ENCODE results near the gene CMIP.
"Not testable (repeated sequence)": the region's sequence is repeated elsewhere in the genome, so short reads cannot be mapped to it uniquely, and the experiment has no call there.

Gene CMIP

DNA sequence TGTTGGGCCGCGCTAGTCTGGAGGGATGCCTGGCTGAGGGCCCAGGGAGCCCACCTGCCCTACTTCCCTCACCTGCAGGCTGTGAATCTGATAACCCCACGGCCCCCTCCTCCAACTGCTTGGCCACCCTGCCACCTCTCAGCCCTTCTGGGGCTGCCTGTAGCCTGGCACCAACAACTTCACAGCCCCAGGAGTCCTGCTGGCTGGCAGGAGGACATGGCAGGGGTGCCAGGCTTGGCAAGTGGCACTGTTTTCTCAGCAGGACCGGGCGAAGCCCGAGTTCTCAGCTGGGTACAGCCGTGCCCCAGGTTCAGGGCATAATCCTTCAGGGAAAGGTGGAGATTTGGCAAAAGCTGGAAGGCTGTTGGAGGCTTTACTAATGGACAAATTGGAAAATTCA, 129.6 kb downstream of the CMIP start:
- H3K4me1 ChIP-seq (ENCODE audit: control insufficient read depth in 1 of 2, insufficient read depth in 2 of 2, low read length in 2 of 2), result peaks cover 0 to 2% of the 10 kb centered on the region in 2 donors
- no peaks in the 10 kb centered on the region for H3K27me3 ChIP-seq (ENCODE audit: low read depth, low read length)
- no peak overlapping the region for H3K27ac ChIP-seq (ENCODE audit: low read length)
- no peaks in the 10 kb centered on the region for H3K36me3 ChIP-seq (ENCODE audit: control insufficient read depth in 1 of 2, insufficient read depth in 2 of 2, low read length in 2 of 2)
- H3K9me3 ChIP-seq (ENCODE audit: control insufficient read depth in 1 of 2, low read length in 2 of 2), result no peaks in the 10 kb centered on the region
- H3K4me3 ChIP-seq (ENCODE audit: low read depth in 1 of 2, low read length in 2 of 2), result no peak overlapping the region

DNA sequence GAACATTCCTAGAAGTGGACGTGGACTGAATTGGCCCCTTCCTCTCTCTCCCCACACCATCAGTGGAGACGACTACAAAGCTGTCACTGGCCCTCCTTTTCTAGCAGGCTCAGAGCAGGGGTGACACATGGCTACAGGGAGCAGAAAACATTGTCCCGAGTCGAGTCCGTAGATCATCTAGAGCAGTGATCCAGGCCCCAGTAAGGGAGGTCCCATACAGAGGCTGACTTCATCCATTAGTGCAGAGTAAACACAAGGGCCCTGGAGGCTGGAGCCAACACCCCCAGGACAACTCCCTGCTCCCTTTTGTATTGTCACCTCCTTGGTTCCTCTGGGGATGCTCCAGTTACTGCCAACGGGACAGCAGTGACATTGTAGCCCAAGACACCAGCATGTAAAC, 130.7 kb downstream of the CMIP start:
- Histone ChIP-seq H3K27me3 (ENCODE audit: low read depth, low read length) (no peaks in the 10 kb centered on the region), H3K36me3 (ENCODE audit: control insufficient read depth in 1 of 2, insufficient read depth in 2 of 2, low read length in 2 of 2) (no peaks in the 10 kb centered on the region), H3K4me3 (ENCODE audit: low read depth in 1 of 2, low read length in 2 of 2) (no peak overlapping the region), H3K9me3 (ENCODE audit: control insufficient read depth in 1 of 2, low read length in 2 of 2) (no peaks in the 10 kb centered on the region), H3K27ac (ENCODE audit: low read length) (no peak overlapping the region), H3K4me1 (ENCODE audit: control insufficient read depth in 1 of 2, insufficient read depth in 2 of 2, low read length in 2 of 2) (no peaks in the 10 kb centered on the region)

DNA sequence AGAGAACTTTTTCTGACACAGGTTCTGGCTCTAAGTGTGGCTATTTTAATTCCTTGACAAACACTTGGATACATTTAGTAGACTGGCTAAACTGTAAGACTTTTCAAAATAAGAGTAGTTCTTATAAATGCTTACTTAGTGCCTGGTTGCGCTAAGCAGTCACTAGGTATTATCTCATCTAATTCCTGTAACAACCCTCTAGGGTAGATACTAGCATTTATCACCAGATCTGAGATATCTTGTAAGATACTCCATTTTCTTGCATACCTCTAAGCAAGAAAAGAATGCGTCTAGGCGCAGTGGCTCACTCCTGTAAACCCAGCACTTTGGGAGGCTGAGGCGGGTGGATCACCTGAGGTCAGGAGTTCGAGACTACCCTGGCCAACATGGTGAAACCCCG, 131.2 kb downstream of the CMIP start:
- Histone ChIP-seq H3K4me1 (ENCODE audit: control insufficient read depth in 1 of 2, insufficient read depth in 2 of 2, low read length in 2 of 2) (no peaks in the 10 kb centered on the region), H3K9me3 (ENCODE audit: control insufficient read depth in 1 of 2, low read length in 2 of 2) (no peaks in the 10 kb centered on the region), H3K36me3 (ENCODE audit: control insufficient read depth in 1 of 2, insufficient read depth in 2 of 2, low read length in 2 of 2) (no peaks in the 10 kb centered on the region), H3K27ac (ENCODE audit: low read length) (no peak overlapping the region), H3K4me3 (ENCODE audit: low read depth in 1 of 2, low read length in 2 of 2) (no peak overlapping the region), H3K27me3 (ENCODE audit: low read depth, low read length) (no peaks in the 10 kb centered on the region)

DNA sequence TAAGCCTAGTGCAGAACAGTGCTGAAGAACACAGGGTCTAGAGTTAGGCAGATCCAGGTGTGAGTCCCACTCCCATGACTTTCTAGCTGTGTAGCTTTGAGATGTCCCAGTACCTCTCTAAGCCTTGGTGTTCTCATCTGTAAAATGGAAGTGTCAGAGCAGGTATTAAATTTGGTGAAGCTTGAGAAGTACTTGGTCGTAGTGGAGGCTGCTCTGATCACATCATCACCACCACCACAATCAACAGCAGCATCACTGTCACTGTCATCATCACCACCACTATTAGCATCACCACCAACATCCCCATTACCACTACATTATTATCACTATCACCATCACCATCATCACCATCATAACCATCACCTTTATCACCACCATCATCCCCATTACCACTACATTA, 132.1 kb downstream of the CMIP start:
- Histone ChIP-seq H3K27ac (ENCODE audit: low read length) (no peak overlapping the region), H3K4me1 (ENCODE audit: control insufficient read depth in 1 of 2, insufficient read depth in 2 of 2, low read length in 2 of 2) (no peaks in the 10 kb centered on the region), H3K27me3 (ENCODE audit: low read depth, low read length) (no peaks in the 10 kb centered on the region), H3K9me3 (ENCODE audit: control insufficient read depth in 1 of 2, low read length in 2 of 2) (no peaks in the 10 kb centered on the region), H3K36me3 (ENCODE audit: control insufficient read depth in 1 of 2, insufficient read depth in 2 of 2, low read length in 2 of 2) (no peaks in the 10 kb centered on the region), H3K4me3 (ENCODE audit: low read depth in 1 of 2, low read length in 2 of 2) (no peak overlapping the region)

DNA sequence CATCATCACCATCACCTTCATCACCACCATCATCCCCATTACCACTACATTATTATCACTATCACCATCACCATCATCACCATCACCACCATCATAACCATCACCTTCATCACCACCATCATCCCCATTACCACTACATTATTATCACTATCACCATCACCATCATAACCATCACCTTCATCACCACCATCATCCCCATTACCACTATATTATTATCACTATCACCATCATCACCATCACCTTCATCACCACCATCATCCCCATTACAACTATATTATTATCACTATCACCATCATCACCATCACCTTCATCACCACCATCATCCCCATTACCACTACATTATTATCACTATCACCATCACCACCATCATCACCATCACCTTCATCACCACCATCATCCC, 132.7 kb downstream of the CMIP start:
- H3K4me3 ChIP-seq (ENCODE audit: low read depth in 1 of 2, low read length in 2 of 2); H3K9me3 ChIP-seq (ENCODE audit: control insufficient read depth in 1 of 2, low read length in 2 of 2); H3K4me1 ChIP-seq (ENCODE audit: control insufficient read depth in 1 of 2, insufficient read depth in 2 of 2, low read length in 2 of 2); H3K27ac ChIP-seq (ENCODE audit: low read length); H3K27me3 ChIP-seq (ENCODE audit: low read depth, low read length); H3K36me3 ChIP-seq (ENCODE audit: control insufficient read depth in 1 of 2, insufficient read depth in 2 of 2, low read length in 2 of 2): not testable (repeated sequence)

DNA sequence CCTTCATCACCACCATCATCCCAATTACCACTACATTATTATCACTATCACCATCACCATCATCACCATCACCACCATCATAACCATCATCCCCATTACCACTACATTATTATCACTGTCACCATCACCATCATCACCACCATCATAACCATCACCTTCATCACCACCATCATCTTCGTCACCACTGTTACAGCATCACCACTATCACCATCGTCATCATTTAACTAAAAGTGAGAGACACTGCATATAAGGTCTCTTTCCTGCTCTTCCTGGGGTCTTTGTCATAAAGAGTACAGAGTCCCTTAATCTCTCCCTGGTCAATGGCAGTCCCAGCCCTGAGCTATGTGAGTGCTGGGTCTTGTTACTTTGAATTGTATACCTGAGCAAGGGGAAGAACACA, 133.5 kb downstream of the CMIP start:
- Histone ChIP-seq H3K27me3 (ENCODE audit: low read depth, low read length) (no peaks in the 10 kb centered on the region), H3K36me3 (ENCODE audit: control insufficient read depth in 1 of 2, insufficient read depth in 2 of 2, low read length in 2 of 2) (no peaks in the 10 kb centered on the region), H3K27ac (ENCODE audit: low read length) (no peak overlapping the region), H3K4me3 (ENCODE audit: low read depth in 1 of 2, low read length in 2 of 2) (no peak overlapping the region), H3K4me1 (ENCODE audit: control insufficient read depth in 1 of 2, insufficient read depth in 2 of 2, low read length in 2 of 2) (no peaks in the 10 kb centered on the region), H3K9me3 (ENCODE audit: control insufficient read depth in 1 of 2, low read length in 2 of 2) (no peaks in the 10 kb centered on the region)

DNA sequence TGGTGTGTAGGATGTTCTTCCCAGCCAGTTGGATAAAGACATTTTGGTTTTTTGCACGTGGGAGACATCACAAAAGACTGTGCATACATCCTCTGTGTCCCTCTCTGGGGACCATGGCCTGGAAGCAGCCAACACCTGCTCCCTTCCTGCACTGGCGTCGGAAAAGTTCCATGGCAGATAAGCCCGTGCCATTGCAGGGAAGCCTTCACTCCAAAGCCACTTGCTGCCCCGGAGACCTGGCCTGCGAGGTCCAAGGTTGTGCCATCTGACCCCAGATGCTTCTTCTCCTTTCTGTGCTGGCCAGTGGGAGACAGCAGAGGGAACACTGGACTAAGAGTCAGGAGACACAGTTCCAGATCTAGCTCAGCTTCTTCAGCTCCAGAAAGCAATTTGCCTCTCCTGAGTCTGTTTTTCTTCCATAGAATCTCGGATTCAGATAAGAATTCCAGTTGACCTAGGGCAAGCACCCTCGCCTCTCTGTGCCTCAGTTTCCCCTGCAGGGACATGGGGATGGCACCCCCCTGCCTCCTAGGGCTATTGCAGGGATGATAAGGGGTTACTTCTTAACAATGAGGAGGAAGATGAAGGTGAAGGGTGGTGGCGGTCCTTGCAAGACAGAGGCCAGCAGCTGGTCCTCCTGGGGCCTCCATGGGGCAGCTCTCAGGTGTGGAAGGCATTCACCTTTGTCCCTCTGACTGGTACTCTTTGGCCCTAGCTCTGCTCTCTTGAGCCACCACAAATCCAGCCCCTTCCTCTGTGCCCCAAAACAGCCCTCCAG, 134.2 kb downstream of the CMIP start:
- no peak overlapping the region for H3K27ac ChIP-seq (ENCODE audit: low read length)
- H3K27me3 ChIP-seq (ENCODE audit: low read depth, low read length), result no peaks in the 10 kb centered on the region
- no peak overlapping the region for H3K4me3 ChIP-seq (ENCODE audit: low read depth in 1 of 2, low read length in 2 of 2)
- H3K9me3 ChIP-seq (ENCODE audit: control insufficient read depth in 1 of 2, low read length in 2 of 2), result no peaks in the 10 kb centered on the region
- no peaks in the 10 kb centered on the region for H3K36me3 ChIP-seq (ENCODE audit: control insufficient read depth in 1 of 2, insufficient read depth in 2 of 2, low read length in 2 of 2)
- no peaks in the 10 kb centered on the region for H3K4me1 ChIP-seq (ENCODE audit: control insufficient read depth in 1 of 2, insufficient read depth in 2 of 2, low read length in 2 of 2)

DNA sequence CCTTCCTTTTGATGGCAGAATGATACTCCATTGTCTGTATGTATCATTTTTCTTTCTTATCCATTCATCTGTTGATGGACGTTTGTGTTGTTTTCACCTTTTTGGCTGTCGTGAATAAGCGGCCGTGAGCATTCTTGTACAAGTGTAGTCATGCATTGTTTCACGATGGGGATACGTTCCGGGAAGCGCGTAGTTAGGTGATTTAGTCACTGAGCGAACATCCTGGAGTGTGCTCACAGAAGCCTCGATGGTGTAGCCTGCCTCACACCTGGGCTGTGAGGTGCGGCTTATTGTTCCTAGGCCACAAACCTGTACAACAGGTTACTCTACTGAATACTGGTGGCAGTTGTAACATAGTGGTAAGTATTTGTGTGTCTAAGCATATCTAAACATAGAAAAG, 136.5 kb downstream of the CMIP start:
- Histone ChIP-seq H3K4me3 (ENCODE audit: low read depth in 1 of 2, low read length in 2 of 2) (no peak overlapping the region), H3K36me3 (ENCODE audit: control insufficient read depth in 1 of 2, insufficient read depth in 2 of 2, low read length in 2 of 2) (no peaks in the 10 kb centered on the region), H3K27me3 (ENCODE audit: low read depth, low read length) (no peaks in the 10 kb centered on the region), H3K4me1 (ENCODE audit: control insufficient read depth in 1 of 2, insufficient read depth in 2 of 2, low read length in 2 of 2) (peaks cover 0 to 5% of the 10 kb centered on the region in 2 donors), H3K27ac (ENCODE audit: low read length) (peak overlapping the region; percentile 48), H3K9me3 (ENCODE audit: control insufficient read depth in 1 of 2, low read length in 2 of 2) (no peaks in the 10 kb centered on the region)

DNA sequence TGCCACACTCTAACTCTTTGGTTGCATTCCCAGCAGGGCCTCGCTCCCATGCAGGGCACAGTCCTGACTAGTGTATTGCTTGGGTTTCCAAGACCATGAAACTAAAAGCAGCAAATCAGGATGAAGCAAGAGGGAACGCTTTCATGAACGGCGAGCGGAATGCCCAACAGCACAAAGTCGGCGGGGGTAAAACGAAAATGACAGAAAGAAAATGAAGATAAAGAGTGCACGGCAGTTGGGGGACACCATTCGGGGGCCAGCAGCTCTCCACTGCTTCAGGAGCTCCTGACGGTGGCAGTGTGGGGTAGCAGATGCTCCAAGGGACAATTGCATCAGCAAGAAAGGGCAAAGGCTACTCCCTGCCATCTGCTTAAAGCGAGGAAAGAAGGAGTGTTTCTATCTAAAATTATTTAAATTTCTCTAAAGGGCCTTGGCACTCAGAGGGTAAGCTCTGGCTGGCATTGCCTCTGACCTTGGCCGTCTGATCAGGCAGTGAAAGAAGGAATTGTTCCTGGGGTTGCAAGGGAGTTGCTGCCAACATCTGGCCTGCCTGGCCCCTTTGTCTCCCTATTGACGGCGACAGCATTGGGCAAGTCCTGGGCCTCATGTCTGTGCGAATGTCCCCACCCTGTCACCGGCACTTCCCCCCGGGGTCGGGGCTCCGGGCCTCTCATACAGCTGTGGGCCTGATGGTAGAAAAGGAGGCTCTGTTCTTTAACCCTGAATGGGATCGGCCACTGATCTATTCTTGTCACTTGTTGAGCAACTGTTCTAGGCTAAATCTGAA, 138.2 kb downstream of the CMIP start:
- Histone ChIP-seq H3K36me3 (ENCODE audit: control insufficient read depth in 1 of 2, insufficient read depth in 2 of 2, low read length in 2 of 2) (no peaks in the 10 kb centered on the region), H3K27me3 (ENCODE audit: low read depth, low read length) (no peaks in the 10 kb centered on the region), H3K4me3 (ENCODE audit: low read depth in 1 of 2, low read length in 2 of 2) (no peak overlapping the region), H3K27ac (ENCODE audit: low read length) (peak overlapping the region; percentile 72), H3K4me1 (ENCODE audit: control insufficient read depth in 1 of 2, insufficient read depth in 2 of 2, low read length in 2 of 2) (peaks cover 0 to 5% of the 10 kb centered on the region in 2 donors), H3K9me3 (ENCODE audit: control insufficient read depth in 1 of 2, low read length in 2 of 2) (no peaks in the 10 kb centered on the region)

DNA sequence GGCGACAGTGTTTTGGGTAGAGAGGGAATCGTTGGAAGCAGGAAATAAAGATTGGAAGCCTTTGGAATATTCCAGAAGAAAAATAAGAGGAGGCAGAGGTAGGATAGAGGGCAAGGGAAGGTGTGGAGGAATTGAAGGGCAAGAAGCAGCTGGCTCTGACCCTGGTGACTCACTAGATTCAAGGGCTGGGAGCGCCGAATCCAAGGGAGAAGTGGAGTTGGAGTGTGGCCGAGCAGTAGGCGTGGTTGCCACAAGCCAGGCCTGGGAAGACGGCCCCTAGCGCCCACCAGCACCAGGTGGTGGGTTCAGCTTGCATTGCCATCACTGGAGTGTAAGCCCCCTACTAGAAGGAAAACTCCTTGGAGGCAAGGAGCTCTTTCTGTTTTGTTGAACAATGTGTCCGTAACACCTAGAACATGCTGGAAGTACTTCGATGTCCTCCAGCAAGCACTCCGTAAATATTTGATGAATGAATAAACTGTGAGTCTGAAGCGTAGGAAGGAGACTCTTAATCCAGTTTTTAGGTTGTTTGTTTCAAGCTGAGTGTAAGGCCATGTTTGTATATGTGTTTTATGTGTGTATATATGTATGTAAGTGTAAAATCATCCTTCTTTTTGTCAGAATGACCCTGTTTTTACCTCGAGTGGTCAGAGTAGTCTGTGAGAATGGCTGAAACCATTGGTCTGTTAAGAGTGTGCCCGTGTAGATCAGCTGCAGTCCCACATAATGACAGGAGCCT, 139.5 kb downstream of the CMIP start:
- no peaks in the 10 kb centered on the region for H3K27me3 ChIP-seq (ENCODE audit: low read depth, low read length)
- peaks cover 0 to 5% of the 10 kb centered on the region in 2 donors for H3K4me1 ChIP-seq (ENCODE audit: control insufficient read depth in 1 of 2, insufficient read depth in 2 of 2, low read length in 2 of 2)
- H3K4me3 ChIP-seq (ENCODE audit: low read depth in 1 of 2, low read length in 2 of 2), result no peak overlapping the region
- peak overlapping the region; percentile 72 for H3K27ac ChIP-seq (ENCODE audit: low read length)
- H3K9me3 ChIP-seq (ENCODE audit: control insufficient read depth in 1 of 2, low read length in 2 of 2), result no peaks in the 10 kb centered on the region
- no peaks in the 10 kb centered on the region for H3K36me3 ChIP-seq (ENCODE audit: control insufficient read depth in 1 of 2, insufficient read depth in 2 of 2, low read length in 2 of 2)

DNA sequence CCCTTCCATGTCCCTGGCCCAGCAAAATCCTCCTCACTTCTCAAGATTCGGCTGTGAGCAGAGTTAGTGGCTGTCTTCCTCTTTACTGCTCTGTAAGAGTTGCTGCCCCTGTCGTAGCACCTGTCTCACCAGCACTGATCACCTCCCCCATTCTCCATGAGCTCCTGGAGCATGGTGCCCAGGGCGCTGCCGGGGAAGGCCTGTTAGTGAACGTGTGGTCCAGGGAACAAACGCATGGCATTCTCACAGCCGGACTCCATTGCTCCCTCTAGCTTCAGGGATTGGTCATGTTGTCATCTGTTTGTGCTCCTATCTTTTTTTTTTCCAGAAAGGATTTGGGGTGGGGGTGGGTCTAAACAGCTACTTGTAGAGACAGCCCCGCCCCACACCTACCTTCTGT, 141.2 kb downstream of the CMIP start:
- H3K27ac ChIP-seq (ENCODE audit: low read length), result no peak overlapping the region

More for the DNA sequence above, 141.2 kb downstream of the CMIP start:
- H3K36me3 ChIP-seq (ENCODE audit: control insufficient read depth in 1 of 2, insufficient read depth in 2 of 2, low read length in 2 of 2), result no peaks in the 10 kb centered on the region
- H3K9me3 ChIP-seq (ENCODE audit: control insufficient read depth in 1 of 2, low read length in 2 of 2), result no peaks in the 10 kb centered on the region
- H3K27me3 ChIP-seq (ENCODE audit: low read depth, low read length), result no peaks in the 10 kb centered on the region
- peaks cover 0 to 5% of the 10 kb centered on the region in 2 donors for H3K4me1 ChIP-seq (ENCODE audit: control insufficient read depth in 1 of 2, insufficient read depth in 2 of 2, low read length in 2 of 2)
- no peak overlapping the region for H3K4me3 ChIP-seq (ENCODE audit: low read depth in 1 of 2, low read length in 2 of 2)

Measured in muscle layer of duodenum (tissue), 2 donors.